GM12891 (cell line): ENCODE measurements around the gene PURB.

Source experiments
- PAX5 ChIP-seq: IDR thresholded peaks from 2 replicates; pipeline ENCODE4 v1.6.1; 2011; ENCODE audit warnings: low read length, moderate library complexity, mild to moderate bottlenecking; ENCODE audit not compliant: insufficient read depth, severe bottlenecking
- POLR2A ChIP-seq: IDR thresholded peaks from 2 replicates; pipeline ENCODE4 v1.6.1; 2011; ENCODE audit warnings: low read depth, low read length, control low read depth
- POLR2AphosphoS5 ChIP-seq: IDR thresholded peaks from 2 replicates; pipeline ENCODE4 v1.6.1; 2011; ENCODE audit warnings: low read depth, low read length, control low read depth
- POU2F2 ChIP-seq: IDR thresholded peaks from 2 replicates; pipeline ENCODE4 v1.6.1; 2011; ENCODE audit warnings: low read depth, mild to moderate bottlenecking, control low read depth, low read length, moderate library complexity
- SPI1 ChIP-seq: IDR thresholded peaks from 2 replicates; pipeline ENCODE4 v1.6.1; 2011; ENCODE audit warnings: low read depth, low read length, control low read depth
- TAF1 ChIP-seq: IDR thresholded peaks from 2 replicates; pipeline ENCODE4 v1.6.1; 2011; ENCODE audit warnings: low read depth, low read length, control low read depth

DNA sequence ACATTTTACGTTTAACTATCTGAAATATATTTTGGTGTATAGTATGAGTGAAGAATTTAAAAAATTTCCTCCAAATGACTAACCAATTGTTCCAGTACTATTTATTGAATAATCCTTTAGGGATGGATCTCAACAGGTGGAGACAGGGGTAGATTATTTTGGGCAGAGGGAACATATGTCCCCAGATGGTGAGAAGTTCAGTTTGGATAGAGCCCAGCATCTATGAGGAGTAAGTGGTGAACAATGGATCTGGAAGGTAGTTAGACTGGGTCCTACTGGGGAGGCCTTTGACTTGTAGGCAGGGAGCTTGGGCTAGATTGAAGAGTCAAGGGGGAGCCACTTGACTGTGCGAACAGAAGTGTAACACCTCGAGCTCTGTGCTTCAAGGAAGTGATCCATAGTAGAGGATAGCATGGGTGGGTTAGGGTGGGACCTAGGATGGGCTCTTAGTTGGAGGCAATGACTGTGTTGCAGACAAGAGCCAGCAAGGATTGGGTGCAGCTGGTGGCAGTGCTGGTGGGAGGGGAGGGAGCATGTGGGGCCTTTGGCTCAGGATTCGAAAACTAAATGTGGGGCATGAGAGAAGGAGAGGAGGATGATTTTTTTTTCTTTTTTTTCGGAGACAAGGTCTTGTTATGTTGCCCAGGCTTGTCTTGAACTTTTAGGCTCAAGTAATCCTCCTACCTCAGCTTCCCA lies 3.9 kb upstream of the PURB start:
- TF ChIP-seq POLR2A (no peak), POLR2AphosphoS5 (no peak), SPI1 (no peak), PAX5 (no peak), TAF1 (no peak), POU2F2 (no peak)
